AG08396 (cell line): ENCODE results near the gene SH3RF3.

Source experiments
- DNase-seq: peaks from one replicate; pipeline ENCODE4 v3.0.0; 2012; ENCODE audit warnings: low spot score, mixed read lengths

Gene SH3RF3

GRCh38 chr2:109203246-109204011 is 74.4 kb downstream of the SH3RF3 start:
- no peak for DNase-seq

DNA sequence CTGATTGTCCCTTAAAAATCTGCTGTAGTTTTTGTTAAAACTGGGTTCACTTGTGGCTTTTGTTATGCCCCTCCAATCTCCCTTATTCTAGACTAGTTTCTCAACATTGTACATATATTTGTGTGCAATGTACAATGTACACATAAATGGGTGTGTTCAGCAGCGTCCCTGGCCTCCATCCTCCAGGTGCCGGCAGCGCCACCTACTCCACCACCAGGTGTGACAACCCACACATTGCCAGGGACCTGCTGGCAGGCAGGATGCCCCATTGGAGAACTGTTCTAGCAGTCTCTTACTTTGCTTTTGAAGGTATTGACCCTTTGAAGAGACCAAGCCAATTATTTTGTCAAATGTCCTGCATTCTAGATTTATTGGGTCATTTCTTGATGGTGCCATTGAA is 75.4 kb downstream of the SH3RF3 start:
- DNase-seq = no peak

DNA sequence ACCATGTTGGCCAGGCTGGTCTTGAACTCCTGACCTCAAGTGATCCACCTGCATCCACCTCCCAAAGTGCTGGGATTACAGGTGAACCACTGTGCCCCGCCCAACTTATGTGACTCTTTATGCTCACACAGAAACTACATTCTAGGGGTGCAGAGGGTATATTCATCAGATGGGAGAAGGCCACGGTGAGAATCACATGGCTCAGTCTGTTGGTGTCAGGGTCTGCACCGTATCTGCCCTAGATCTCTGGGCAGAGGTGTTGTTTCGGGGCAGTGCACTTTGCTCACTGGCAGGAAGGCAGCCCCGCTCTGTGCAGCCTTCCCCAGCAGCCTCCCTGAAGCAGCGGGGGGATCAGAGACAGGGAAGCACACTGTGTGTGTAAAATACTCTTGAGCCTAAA is 76.4 kb downstream of the SH3RF3 start:
- no peak for DNase-seq

DNA sequence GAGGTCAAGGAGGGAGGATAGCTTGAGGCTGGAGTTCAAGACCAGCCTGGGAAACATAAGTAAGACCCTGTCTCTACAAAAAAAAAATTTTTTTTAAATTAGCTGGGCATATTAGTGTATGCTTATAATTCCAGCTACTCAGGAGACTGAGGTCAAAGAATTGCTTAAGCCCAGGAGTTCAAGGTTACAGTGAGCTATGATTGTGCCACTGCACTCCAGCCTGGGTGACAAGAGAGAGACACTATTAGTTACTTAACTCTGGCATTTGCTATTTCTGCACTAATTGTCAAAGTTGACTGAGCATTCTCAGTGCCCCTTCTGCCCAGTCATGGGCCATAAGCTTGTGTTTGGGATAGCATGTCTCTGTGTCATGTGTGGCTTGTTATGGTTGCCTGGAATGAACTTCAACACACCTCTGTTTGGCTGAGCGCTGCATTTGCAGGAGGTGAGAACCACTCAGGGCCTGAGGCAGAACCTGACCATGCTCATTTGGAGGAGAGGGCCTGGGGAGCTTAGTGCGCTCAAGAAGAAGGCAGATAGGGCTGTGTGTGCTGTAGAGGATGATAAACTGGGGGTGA is 77.7 kb downstream of the SH3RF3 start:
- DNase-seq = no peak

DNA sequence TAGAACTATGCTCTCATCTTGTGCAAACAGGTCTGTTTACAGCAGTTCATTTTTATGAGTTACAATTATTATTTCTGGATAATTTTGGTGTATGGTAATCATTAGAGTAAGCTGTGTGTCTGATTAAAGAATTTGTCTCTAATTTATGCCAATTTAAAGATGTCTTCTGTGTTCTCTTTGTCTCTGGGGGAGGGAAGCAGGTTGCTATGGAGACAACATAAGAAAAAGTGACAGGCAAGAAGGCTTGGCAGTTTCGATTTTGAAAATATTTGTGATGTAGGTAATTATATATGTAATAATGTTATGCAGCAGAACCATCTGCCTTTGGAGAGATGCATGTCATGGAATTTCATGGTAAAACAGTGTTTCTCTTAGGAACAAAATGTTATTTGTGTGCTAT is 78.2 kb downstream of the SH3RF3 start:
- DNase-seq = no peak

GRCh38 chr2:109208071-109208950 is 79.3 kb downstream of the SH3RF3 start:
- DNase-seq = no peak

- DNase-seq = no peak
These were observed 79.9 kb downstream of the SH3RF3 start for GRCh38 chr2:109208951-109209335.

DNA sequence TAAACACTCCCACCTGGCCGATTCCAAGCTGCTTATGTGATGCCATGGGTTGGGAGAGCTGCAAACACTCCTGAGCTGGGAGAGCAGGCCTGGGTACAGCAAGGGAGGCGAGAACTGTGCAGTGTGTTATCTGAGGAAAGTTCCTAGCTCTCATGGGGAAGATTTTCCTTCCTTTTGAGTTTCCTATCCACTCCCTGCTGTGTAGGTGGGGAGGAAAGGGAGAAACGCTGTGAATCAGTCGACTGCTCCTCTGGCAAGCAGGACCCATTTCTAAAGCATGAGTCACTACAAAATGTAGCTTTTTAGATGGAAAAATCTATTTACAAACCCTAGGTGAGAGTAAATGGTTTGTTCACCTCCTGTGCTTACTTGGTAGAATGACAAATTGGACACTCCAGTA is 80.4 kb downstream of the SH3RF3 start:
- DNase-seq = peak; percentile 77

DNA sequence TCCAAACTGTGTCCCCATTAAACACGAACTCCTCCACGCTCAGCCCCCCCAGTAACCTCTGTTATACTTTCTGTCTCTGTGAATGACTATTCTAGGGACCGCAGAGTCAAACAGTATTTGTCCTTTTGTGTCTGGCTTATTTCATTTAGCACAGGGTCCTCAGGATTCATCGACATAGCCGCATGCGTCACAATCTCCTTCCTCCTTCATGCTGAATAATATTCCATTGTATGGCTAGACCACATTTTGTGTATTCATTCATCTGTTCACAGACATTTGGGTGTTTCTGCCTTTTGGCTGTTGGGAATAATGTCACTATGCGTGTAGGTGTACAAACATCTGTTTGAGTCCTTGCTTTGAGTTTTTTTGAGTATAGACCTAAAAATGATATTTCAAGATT is 80.9 kb downstream of the SH3RF3 start:
- DNase-seq = no peak

- peak; percentile 43 for DNase-seq
These were observed 81.6 kb downstream of the SH3RF3 start for GRCh38 chr2:109210431-109211200.

DNA sequence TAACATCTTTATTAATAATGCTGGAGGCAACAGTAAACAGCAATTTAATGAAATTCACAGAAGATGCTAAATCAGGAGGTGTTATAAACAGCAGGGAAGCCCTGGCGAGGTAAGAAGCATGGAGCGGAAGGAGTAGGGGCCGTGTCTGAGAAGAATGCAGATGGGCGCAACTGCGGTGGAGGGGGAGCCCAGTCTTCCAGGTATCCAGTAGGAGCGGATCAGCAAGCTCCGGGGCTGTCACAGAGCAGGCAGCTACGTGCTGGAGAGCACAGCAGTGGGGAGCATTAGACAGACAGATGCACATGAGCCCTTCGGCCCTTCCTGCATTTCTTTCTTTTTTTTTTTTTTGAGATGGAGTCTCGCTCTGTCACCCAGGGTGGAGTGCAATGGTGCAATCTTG is 82.3 kb downstream of the SH3RF3 start:
- no peak for DNase-seq

DNA sequence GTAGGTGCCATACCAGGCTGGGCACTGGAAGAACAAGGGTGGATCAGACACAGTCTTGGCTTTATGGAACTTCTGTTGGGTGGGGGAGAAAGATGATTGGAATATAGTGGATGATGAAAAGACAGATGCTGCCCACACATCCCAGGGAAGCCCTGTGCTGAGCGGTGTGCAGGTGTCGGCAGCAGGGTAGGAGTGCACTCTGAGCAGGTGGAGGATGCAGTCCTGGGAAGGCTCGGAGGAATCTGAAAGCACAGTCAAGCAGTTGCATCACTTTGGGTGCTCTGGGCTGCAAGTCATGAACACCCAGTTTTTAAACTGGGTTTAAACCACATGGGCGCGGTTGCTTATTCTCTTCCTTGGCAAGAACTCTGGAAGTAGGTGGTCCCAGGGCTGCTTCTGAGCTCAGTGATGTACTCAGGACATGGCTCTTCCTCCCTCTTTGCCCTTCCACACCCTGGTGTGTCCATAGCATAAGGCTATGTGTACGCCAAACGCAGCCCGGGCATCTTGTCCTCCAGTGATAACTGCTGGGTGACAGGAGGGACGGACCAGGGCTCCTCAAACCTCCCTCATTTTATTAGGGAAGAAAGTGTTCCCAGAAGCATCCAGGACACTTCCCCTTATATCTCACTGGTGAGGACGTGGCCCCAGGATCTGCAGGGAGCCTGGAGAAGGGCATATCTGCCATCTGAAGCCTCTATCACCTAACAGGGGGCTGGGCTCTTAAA is 84.0 kb downstream of the SH3RF3 start:
- DNase-seq = no peak

DNA sequence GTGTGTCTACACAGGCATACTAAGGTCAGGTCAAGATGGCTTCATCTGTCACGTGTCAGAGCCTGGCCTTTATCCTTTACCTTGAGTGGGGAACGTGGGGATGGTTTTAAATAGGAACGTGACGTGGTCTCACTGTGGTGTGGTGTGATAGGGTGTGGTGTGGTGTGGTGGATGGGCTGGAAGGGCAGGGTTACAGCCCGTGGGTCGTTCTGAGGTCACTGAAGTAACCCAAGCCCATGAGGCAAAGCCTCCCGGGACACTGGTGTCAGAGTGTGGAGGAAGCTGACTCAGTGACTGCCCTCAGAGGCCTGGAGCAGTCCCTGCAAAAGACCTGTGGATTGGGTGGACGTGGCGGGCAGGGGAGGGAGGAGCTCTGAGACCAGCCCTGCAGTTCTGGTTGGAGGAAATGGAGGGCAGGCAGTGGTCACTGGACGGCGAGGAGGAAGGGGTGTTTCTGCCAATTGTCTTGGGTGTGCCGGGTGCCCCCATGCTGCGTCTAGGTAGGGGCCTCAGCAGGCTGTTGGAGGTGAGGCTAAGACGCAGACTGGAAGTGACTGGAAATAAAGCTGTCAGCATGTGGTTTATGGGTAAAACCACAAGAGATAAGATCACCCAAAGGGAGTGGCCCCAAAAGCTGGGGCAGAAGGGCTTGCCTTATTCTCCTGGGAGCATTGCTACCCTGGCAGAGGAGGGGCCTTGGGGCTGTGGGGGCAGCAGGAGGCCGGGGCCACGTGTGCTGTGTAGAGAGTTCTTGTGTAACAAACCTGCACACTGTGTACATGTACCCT is 84.8 kb downstream of the SH3RF3 start:
- peak; percentile 41 for DNase-seq

GRCh38 chr2:109214651-109215371 is 85.8 kb downstream of the SH3RF3 start:
- no peak for DNase-seq

DNA sequence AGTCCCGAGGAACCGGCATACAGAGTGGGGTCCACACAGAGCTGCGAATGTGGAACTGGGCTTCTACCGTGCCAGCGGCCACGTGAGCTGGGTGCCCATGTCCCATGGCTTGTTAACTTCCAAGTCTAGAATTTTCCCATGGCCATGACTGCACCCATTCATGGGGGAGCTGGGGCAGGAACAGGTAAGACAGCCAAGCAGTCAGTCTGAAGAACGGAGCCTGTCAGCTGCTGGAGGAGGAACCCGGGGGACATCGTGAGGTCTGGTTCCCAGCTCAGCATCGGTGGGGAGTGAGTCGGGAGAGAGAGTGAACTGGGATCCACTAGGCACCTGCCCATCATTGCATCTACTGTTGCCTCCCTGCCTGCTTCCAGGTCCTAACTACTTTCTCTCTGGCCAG is 86.9 kb downstream of the SH3RF3 start:
- DNase-seq = no peak

- no peak for DNase-seq
These were observed 87.3 kb downstream of the SH3RF3 start for GRCh38 chr2:109216332-109216731.

DNA sequence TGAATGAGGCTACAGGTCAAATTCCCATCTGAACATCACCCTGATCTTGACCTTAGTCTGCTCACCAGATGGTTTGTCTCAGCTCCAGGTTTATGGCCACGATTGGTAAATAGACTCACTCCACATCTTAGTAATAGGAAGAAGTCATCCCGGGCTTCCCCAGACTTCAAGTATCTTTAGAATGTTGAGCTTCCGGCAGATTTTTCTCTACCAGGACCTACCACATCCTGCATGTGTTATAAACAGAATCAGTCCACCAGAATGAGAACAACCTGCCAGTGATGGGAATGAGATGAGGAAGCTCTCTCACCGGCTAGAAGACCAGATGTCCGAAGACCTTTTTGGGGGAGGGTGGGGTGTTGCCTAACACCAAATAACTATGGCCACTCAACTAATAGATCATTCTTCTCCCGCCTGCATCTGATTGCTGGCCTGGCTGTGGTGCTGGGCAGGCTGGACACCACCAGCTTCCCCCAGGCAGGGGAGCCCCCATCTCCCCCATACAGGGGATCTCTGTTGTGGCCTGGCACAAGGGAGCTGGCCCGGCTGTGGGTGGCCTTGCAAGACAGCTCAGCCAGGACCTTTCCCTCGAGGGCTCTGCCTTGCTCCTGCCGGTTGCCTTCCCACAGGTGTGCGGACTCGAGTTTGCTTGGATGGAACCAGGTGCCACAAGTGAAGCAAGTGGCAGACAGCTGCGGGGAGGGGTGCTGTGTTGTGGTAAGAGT is 88.5 kb downstream of the SH3RF3 start:
- peak; percentile 73 for DNase-seq

GRCh38 chr2:109218087-109218791 is 89.2 kb downstream of the SH3RF3 start:
- no peak for DNase-seq

DNA sequence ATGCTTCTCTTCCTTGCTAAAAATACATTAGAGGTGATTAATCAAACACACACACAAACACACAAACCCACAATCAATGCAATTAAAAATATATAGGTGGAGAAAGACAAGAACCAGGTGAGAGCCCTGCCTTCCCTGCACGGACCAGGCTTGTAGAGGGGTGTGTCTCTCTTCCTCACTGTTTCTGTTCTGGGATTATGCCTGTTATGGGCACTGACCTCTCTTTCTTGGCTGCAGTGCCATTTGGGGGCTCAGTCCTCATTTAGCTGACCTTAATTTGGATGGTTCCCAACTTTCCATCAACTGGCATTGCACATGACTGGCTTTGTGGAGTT is 89.8 kb downstream of the SH3RF3 start:
- no peak for DNase-seq
